H1 (cell line): ENCODE data around the gene DCDC2B. TPM values are rescaled to one million over a fixed set of nuclear protein-coding genes. Genes with fewer than 3 reads are reported as not detected.

Source experiments
- BACH1 ChIP-seq: IDR thresholded peaks from 2 replicates; pipeline ENCODE4 v1.6.1; 2012; ENCODE audit warnings: low read length, improper control_type of control experiment
- CEBPB ChIP-seq: IDR thresholded peaks from 2 replicates; pipeline ENCODE4 v1.6.1; 2012; ENCODE audit warnings: low read depth, low read length
- CHD7 ChIP-seq: fragments of 300-600 bp; sonication (generic); IDR thresholded peaks from 2 replicates; pipeline ENCODE4 v1.7.1; 2012; ENCODE audit warnings: low read length, moderate library complexity, mild to moderate bottlenecking, inconsistent platforms; ENCODE audit not compliant: insufficient replicate concordance
- CTCF ChIP-seq, 3 experiments: IDR thresholded peaks; 1 replicate in 2 of 3; 2 replicates in 1 of 3; pipeline versions ENCODE4 v1.5.1 to v1.6.1; 2011; ENCODE audit warnings: low read length in 3 of 3, mild to moderate bottlenecking in 3 of 3, inconsistent platforms in 2 of 3, low read depth in 1 of 3, moderate library complexity in 1 of 3; ENCODE audit not compliant: insufficient read depth in 1 of 3; ENCODE audit errors: control extremely low read depth in 1 of 3
- E2F6 ChIP-seq: IDR thresholded peaks from 2 replicates; pipeline ENCODE4 v1.6.1; 2012; ENCODE audit warnings: inconsistent platforms
- SIX5 ChIP-seq: IDR thresholded peaks from 2 replicates; pipeline ENCODE4 v1.6.1; 2011; ENCODE audit warnings: mild to moderate bottlenecking, low read depth, low read length
- SP4 ChIP-seq: IDR thresholded peaks from 2 replicates; pipeline ENCODE4 v1.6.1; 2012; ENCODE audit warnings: low read length, inconsistent platforms
- USF2 ChIP-seq: IDR thresholded peaks from 2 replicates; pipeline ENCODE4 v1.6.1; 2011; ENCODE audit warnings: low read length, improper control_type of control experiment
- polyA plus RNA-seq, 7 experiments: library from polyadenylated mRNA; depleted of rRNA in 3 of 7; stranded (reverse) in 5 of 7; unstranded in 2 of 7; fragments of >200 nt in 5 of 7; fragments of 200-250 nt in 2 of 7; gene quantifications; 1 replicate in 5 of 7; 2 replicates in 1 of 7; 4 replicates in 1 of 7; pipeline versions ENCODE4 v1.2.1 to v1.2.3, GENCODE V29; 2011 to 2013; ENCODE audit warnings: missing spikeins in 2 of 7, mixed read lengths in 2 of 7
- total RNA-seq: library from RNA; stranded (reverse); fragmentation: NEBNext Ultra II Directional; extraction: Animal tissue kit (Norgen Biotek cat#: 25700); gene quantifications from 2 replicates; pipeline ENCODE4 v1.2.1, GENCODE V29; 2021

DCDC2B gene
- total and polyA plus RNA-seq, 2 of the 8 experiments (the other 6 are each of a cell fraction or from before 2014, with no cell fraction given), result not detected

GRCh38 chr1:32194984-32195383 is 13.9 kb upstream of the DCDC2B start (continued):
- TF ChIP-seq CHD7 (no peak), E2F6 (no peak), SP4 (no peak), CEBPB (no peak), USF2 (no peak), CTCF (IDR thresholded peaks at IDR 0.05; ENCODE audit: control extremely low read depth in 1 of 3, insufficient read depth in 1 of 3, low read depth in 1 of 3, low read length in 3 of 3) (no peak), SIX5 (no peak), BACH1 (no peak)
